Neural cell (in vitro differentiated cells): ENCODE measurements around the gene LRRC2.

Experiments
- CTCF ChIP-seq: fragments of 450-650 bp; IDR thresholded peaks from 2 replicates; pipeline ENCODE4 v1.5.1; 2014; ENCODE audit warnings: antibody characterized with exemption, mild to moderate bottlenecking, moderate library complexity; ENCODE audit not compliant: poor library complexity, severe bottlenecking
- EP300 ChIP-seq: fragments of 450-650 bp; conservative IDR thresholded peaks from 2 replicates; pipeline ENCODE4 v1.6.1; 2014; ENCODE audit warnings: antibody characterized with exemption, mild to moderate bottlenecking, moderate library complexity; ENCODE audit not compliant: poor library complexity, severe bottlenecking
- EZH2 ChIP-seq: fragments of 200-600, 300-800 bp; shearing (Covaris generic), sonication (generic); IDR thresholded peaks from 2 replicates; pipeline ENCODE4 v1.6.1; 2014; ENCODE audit warnings: antibody characterized with exemption, low read length, borderline replicate concordance, mild to moderate bottlenecking; ENCODE audit not compliant: insufficient read depth, poor library complexity, severe bottlenecking
- MXI1 ChIP-seq: fragments of 450-650 bp; conservative IDR thresholded peaks from 2 replicates; pipeline ENCODE4 v1.6.1; 2014; ENCODE audit warnings: antibody characterized with exemption, mild to moderate bottlenecking; ENCODE audit not compliant: poor library complexity, severe bottlenecking
- POLR2AphosphoS5 ChIP-seq: IDR thresholded peaks from 2 replicates; pipeline ENCODE4 v1.6.1; 2012
- RAD21 ChIP-seq: fragments of 450-650 bp; conservative IDR thresholded peaks from 2 replicates; pipeline ENCODE4 v1.6.1; 2014; ENCODE audit warnings: antibody characterized with exemption, mild to moderate bottlenecking, moderate library complexity
- REST ChIP-seq: IDR thresholded peaks from 2 replicates; pipeline ENCODE4 v1.6.1; 2012; ENCODE audit warnings: borderline replicate concordance
- SMC3 ChIP-seq: fragments of 450-650 bp; conservative IDR thresholded peaks from 2 replicates; pipeline ENCODE4 v1.6.1; 2014; ENCODE audit warnings: antibody characterized with exemption, mild to moderate bottlenecking, moderate library complexity; ENCODE audit not compliant: poor library complexity
- TAF1 ChIP-seq: IDR thresholded peaks from 2 replicates; pipeline ENCODE4 v1.6.1; 2012; ENCODE audit warnings: low read depth

- TF ChIP-seq CTCF (no peak), RAD21 (no peak), POLR2AphosphoS5 (no peak), SMC3 (no peak), EP300 (no peak), EZH2 (no peak), MXI1 (no peak), TAF1 (no peak), REST (no peak)
Measured at GRCh38 chr3:46491089-46492070, 74.7 kb downstream of the LRRC2 start.
